ENCODE measurements around the gene USP43.
A peak's percentile ranks its signal among the peaks of the same experiment; 100 is the strongest.

USP43 gene

GRCh38 chr17:9703781-9704082, 58.4 kb downstream of the USP43 start:
- no peak for FAIRE-seq
- DNase-seq (ENCODE audit: insufficient read length, low spot score): no peak
- TF ChIP-seq POLR2A (IDR thresholded peaks at IDR 0.05; ENCODE audit: low read depth, low read length): no peak

DNA sequence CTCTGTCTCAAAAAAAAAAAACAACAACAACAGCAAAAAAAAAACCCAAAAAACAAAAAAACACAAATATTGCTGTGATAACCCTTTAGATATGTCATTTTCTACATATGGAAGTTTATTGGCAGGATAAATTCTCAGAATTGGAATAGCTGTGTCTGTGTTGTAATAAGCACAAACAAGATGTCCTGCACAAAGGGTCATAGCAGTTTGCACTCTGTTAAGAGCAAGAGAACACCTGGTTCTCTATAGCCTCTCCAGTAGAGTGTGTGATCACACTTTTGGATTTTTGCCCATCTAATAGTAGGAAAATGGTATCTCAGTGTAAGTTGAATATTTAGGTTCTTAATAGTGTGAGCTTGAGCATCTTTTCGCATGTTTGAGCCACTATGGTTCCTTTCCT, 60.4 kb downstream of the USP43 start:
- FAIRE-seq (no peak), DNase-seq (ENCODE audit: insufficient read length, low spot score) (no peak)
- no peak for TF ChIP-seq POLR2A (IDR thresholded peaks at IDR 0.05; ENCODE audit: low read depth, low read length)

- DNase-seq (ENCODE audit: insufficient read length, low spot score): no peak
- FAIRE-seq: no peak
- no peak for TF ChIP-seq POLR2A (IDR thresholded peaks at IDR 0.05; ENCODE audit: low read depth, low read length)
These were observed 62.6 kb downstream of the USP43 start for GRCh38 chr17:9707948-9708347.

- no peak for DNase-seq (ENCODE audit: insufficient read length, low spot score)
- no peak for TF ChIP-seq POLR2A (IDR thresholded peaks at IDR 0.05; ENCODE audit: low read depth, low read length)
These were observed 69.5 kb downstream of the USP43 start for GRCh38 chr17:9714801-9715200.

DNA sequence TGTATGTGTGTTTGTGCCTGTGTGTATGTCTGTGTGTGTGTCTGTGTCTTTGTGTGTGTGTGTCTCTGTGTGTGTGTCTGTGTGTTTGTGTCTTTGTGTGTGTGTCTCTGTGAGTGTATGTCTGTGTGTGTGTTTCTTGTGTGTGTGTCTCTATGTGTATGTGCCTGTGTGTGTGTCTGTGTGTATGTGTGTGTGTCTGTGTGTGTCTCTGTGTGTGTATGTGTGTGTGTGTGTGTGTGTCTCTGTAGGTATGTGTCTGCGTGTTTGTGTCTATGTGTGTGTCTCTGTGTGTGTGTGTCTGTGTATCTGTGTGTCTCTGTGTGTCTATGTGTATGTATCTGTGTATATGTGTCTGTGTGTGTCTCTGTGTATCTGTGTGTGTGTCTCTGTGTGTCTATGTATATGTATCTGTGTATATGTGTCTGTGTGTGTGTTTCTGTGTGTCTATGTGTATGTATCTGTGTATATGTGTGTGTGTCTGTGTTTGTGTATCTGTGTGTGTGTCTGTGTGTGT, 70.2 kb downstream of the USP43 start:
- no peak for TF ChIP-seq POLR2A (IDR thresholded peaks at IDR 0.05; ENCODE audit: low read depth, low read length)
- DNase-seq (ENCODE audit: insufficient read length, low spot score) (no peak), FAIRE-seq (no peak)

More at GRCh38 chr17:9714801-9715200, 69.5 kb downstream of the USP43 start:
- FAIRE-seq: no peak

- TF ChIP-seq POLR2A (IDR thresholded peaks at IDR 0.05; ENCODE audit: low read depth, low read length): no peak
- FAIRE-seq: no peak
- DNase-seq (ENCODE audit: insufficient read length, low spot score): no peak
These were observed 80.3 kb downstream of the USP43 start for GRCh38 chr17:9725575-9725974.

- DNase-seq (ENCODE audit: insufficient read length, low spot score) (no peak), FAIRE-seq (no peak)
- TF ChIP-seq POLR2A (IDR thresholded peaks at IDR 0.05; ENCODE audit: low read depth, low read length): no peak
These were observed 81.0 kb downstream of the USP43 start for GRCh38 chr17:9726291-9726690.

DNA sequence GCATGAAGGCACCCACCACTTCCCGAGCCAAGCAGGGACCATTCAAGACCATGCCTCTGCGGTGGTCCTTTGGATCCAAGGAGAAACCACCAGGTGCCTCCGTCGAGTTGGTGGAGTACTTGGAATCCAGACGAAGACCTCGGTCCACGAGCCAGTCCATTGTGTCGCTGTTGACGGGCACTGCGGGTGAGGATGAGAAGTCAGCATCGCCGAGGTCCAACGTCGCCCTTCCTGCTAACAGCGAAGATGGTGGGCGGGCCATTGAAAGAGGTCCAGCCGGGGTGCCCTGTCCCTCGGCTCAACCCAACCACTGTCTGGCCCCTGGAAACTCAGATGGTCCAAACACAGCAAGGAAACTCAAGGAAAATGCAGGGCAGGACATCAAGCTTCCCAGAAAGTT, 82.7 kb downstream of the USP43 start:
- FAIRE-seq (no peak), DNase-seq (ENCODE audit: insufficient read length, low spot score) (no peak)
- TF ChIP-seq POLR2A (IDR thresholded peaks at IDR 0.05; ENCODE audit: low read depth, low read length): no peak

GRCh38 chr17:9728564-9728963, 83.2 kb downstream of the USP43 start:
- FAIRE-seq (no peak), DNase-seq (ENCODE audit: insufficient read length, low spot score) (no peak)
- TF ChIP-seq POLR2A (IDR thresholded peaks at IDR 0.05; ENCODE audit: low read depth, low read length): no peak

DNA sequence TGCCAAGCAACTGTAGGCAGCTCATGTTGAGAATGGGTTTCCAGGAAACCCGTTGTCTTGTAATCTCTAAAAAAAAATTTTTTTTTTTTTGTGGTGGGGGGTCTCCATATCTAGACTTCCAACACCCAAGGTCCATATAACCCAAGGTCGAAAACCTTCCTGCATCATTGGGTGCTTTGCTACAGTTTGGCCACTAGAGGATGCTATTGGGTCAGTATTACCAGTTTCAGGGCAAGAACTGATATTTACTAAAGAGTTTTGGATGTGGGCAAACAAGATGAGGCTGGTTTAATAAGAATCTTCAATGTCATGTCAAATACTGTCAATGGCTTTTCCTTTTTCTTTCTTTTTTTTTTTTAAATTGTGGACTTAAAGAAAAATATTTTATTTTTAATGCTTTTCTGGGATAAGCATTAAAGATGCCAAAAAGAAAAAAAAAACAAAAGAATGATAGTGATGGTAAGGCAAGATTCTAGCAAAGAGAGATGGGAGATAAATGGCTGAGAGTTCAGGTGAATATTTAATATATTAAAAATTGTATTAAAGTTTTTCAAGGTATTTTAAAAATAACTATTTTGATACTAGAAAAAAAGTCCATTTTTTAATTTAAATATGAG, 83.8 kb downstream of the USP43 start:
- DNase-seq (ENCODE audit: insufficient read length, low spot score) (peak; percentile 26), FAIRE-seq (no peak)
- TF ChIP-seq POLR2A (IDR thresholded peaks at IDR 0.05; ENCODE audit: low read depth, low read length): no peak

DNA sequence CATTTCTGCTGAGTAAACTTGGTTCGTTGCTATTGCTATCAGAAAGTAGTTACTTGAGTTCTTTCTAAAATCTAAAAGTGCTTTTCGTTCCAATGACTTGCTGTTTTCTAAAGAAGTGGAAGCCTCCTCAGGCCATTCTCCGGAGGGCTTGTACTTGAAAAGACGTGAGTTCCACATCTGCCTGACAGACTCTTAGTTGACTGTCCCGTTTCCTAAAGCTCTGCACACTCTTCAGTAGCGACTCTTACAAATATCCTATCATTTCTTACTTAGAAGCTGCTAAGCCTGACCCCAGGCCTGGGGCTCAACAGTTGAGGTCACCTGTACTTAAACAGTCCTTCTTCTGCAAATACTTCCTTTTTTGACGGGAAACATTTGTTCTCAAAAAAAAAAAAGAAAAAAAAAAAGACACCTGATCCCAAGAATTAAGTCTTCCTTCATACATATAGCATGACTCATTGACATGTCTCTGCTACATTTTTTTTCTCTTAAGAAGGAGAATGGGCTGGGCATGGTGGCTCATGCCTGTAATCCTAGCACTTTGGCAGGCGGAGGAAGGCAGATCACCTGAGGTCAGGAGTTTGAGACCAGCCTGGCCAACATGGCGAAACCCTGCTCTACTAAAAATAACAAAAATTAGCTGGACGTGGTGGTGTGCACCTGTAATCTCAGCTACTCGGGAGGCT, 84.6 kb downstream of the USP43 start:
- DNase-seq (ENCODE audit: insufficient read length, low spot score): no peak
- TF ChIP-seq POLR2A (IDR thresholded peaks at IDR 0.05; ENCODE audit: low read depth, low read length): no peak
- FAIRE-seq: no peak

DNA sequence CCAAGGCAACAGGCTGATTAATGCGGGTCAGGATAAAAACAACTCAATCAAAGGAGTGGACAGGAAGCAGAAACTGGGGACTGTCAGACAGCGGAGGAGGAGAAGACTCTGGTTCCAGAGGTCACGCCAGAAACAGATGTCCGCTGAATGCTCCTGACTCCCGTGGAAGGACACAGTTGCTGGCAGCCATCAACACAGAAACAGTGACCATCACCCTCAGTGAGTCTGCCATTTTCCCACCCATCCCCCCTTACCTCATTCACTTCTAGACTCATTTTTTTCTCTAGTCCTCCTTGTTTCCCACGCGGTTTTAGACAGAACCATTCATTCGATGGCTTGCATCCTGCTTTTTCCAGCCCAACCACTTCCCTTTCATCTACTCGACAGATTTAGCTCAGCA, 105.2 kb downstream of the USP43 start:
- DNase-seq (ENCODE audit: insufficient read length, low spot score) (no peak), FAIRE-seq (no peak)
- TF ChIP-seq POLR2A (IDR thresholded peaks at IDR 0.05; ENCODE audit: low read depth, low read length): no peak

- no peak for FAIRE-seq
- no peak for DNase-seq (ENCODE audit: insufficient read length, low spot score)
- no peak for TF ChIP-seq POLR2A (IDR thresholded peaks at IDR 0.05; ENCODE audit: low read depth, low read length)
These were observed 109.8 kb downstream of the USP43 start for GRCh38 chr17:9755083-9755482.

GRCh38 chr17:9760266-9760665, 114.9 kb downstream of the USP43 start:
- no peak for TF ChIP-seq POLR2A (IDR thresholded peaks at IDR 0.05; ENCODE audit: low read depth, low read length)
- FAIRE-seq: no peak
- no peak for DNase-seq (ENCODE audit: insufficient read length, low spot score)

DNA sequence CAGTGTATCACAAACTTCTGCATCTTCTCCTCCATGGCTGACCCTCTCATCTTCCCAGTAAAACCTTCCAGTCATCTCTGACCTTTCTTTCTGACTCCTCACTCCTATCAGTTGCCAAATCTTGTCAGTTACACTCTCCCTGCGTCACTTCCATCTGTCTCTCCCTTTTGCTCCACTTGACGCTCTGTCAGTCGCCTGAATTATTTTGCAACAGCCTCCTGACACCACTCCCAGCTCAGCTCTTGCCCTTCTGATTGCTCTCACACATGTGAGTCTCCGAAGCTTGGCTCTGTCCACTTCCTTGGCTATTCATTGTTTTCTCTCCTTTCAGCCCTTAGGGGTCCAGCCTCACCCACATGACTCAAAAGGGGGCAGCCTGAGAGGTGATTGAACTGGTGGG, 118.3 kb downstream of the USP43 start:
- FAIRE-seq: no peak
- no peak for DNase-seq (ENCODE audit: insufficient read length, low spot score)

More for the DNA sequence above, 118.3 kb downstream of the USP43 start:
- TF ChIP-seq POLR2A (IDR thresholded peaks at IDR 0.05; ENCODE audit: low read depth, low read length): no peak

Measured in H54 (cell line).